Endothelial cell of umbilical vein (primary cell): Measurements from ENCODE around the gene MAML1. TPM values are rescaled to one million over a fixed set of nuclear protein-coding genes. Genes with fewer than 3 reads are reported as not detected.

Experiments used
- BruUV-seq: library from RNA; stranded (reverse); fragments of 400-500 nt; replicated peaks from 2 replicates; lab custom pipeline; 2021; lab: Mats Ljungman, UMichigan
- CTCF ChIA-PET: fragments of 300-600, 350-600 bp; sonication (Branson Sonifier 250); formaldehyde crosslinking; loops from one replicate; lab custom pipeline; 2021; ENCODE audit warnings: antibody characterized with exemption, inconsistent platforms; lab: Charles Lee
- POLR2A ChIA-PET: fragments of 300-600, 350-600 bp; sonication (Branson Sonifier 250); formaldehyde crosslinking; loops from one replicate; lab custom pipeline; 2021; ENCODE audit warnings: antibody characterized with exemption, inconsistent platforms; lab: Charles Lee
- DNase-seq: peaks from one replicate; pipeline ENCODE4 v3.0.0-alpha.2; 2011; ENCODE audit warnings: low read depth, low spot score
- FAIRE-seq: peaks from 2 replicates; lab custom pipeline; 2011; peaks lifted over from hg19 to GRCh38; lab: Jason Lieb, UNC
- H2AFZ ChIP-seq: 2 replicates; pipeline ENCODE4 v1.6.0; 2012; ENCODE audit warnings: low read depth, low read length, control low read depth, inconsistent platforms
- H3K27ac ChIP-seq: 2 replicates; pipeline ENCODE4 v1.5.1; 2011; ENCODE audit warnings: low read depth, mild to moderate bottlenecking, control low read depth, low read length, moderate library complexity; ENCODE audit not compliant: insufficient read depth
- H3K27me3 ChIP-seq, 2 experiments: 2 replicates each; pipeline versions ENCODE4 v1.6.0 to v1.6.1; 2011; ENCODE audit warnings: low read length in 2 of 2, mixed read lengths in 1 of 2; ENCODE audit not compliant: control insufficient read depth in 2 of 2, insufficient read depth in 2 of 2
- H3K36me3 ChIP-seq, 2 experiments: 2 replicates in 1 of 2; 3 replicates in 1 of 2; pipeline ENCODE4 v1.5.1; 2011; ENCODE audit warnings: low read length in 2 of 2, mild to moderate bottlenecking in 1 of 2, moderate library complexity in 1 of 2; ENCODE audit not compliant: control insufficient read depth in 2 of 2, insufficient read depth in 2 of 2; ENCODE audit errors: extremely low read depth in 1 of 2
- H3K4me1 ChIP-seq: 3 replicates; pipeline ENCODE4 v1.5.1; 2011; ENCODE audit warnings: mild to moderate bottlenecking, low read length; ENCODE audit not compliant: control insufficient read depth, insufficient read depth; ENCODE audit errors: extremely low read depth
- H3K4me2 ChIP-seq: 2 replicates; pipeline ENCODE4 v1.6.1; 2011; ENCODE audit warnings: low read length, control low read depth, mixed read lengths; ENCODE audit not compliant: insufficient read depth
- H3K4me3 ChIP-seq, 3 experiments: fragments of 200-600 bp in 1 of 3; sonication (generic), shearing (Covaris generic) in 1 of 3; replicated peaks in 1 of 3; 2 replicates each; pipeline ENCODE4 v1.5.1; 2011 to 2016; ENCODE audit warnings: control low read depth in 3 of 3, low read length in 3 of 3, mild to moderate bottlenecking in 2 of 3, inconsistent platforms in 1 of 3, low read depth in 1 of 3, moderate library complexity in 1 of 3; ENCODE audit not compliant: insufficient read depth in 1 of 3
- H3K79me2 ChIP-seq: 2 replicates; pipeline ENCODE4 v1.6.0; 2012; ENCODE audit warnings: low read length, inconsistent platforms; ENCODE audit not compliant: control insufficient read depth, insufficient read depth
- H3K9ac ChIP-seq: replicated peaks from 2 replicates; pipeline ENCODE3; 2011; ENCODE audit warnings: low read length, control low read depth; ENCODE audit not compliant: insufficient read depth; ENCODE audit errors: extremely low read depth
- H3K9me1 ChIP-seq: replicated peaks from 3 replicates; pipeline ENCODE4 v1.6.0; 2011; ENCODE audit warnings: mild to moderate bottlenecking, low read length; ENCODE audit not compliant: control insufficient read depth, insufficient read depth; ENCODE audit errors: extremely low read depth
- H3K9me3 ChIP-seq: replicated peaks from 2 replicates; pipeline ENCODE4 v1.5.1; 2012; ENCODE audit warnings: low read length, inconsistent platforms; ENCODE audit not compliant: control insufficient read depth, insufficient read depth
- H4K20me1 ChIP-seq: replicated peaks from 2 replicates; pipeline ENCODE3; 2011; ENCODE audit warnings: mild to moderate bottlenecking, low read length; ENCODE audit not compliant: control insufficient read depth, insufficient read depth; ENCODE audit errors: extremely low read depth
- CTCF ChIP-seq, 2 donors: IDR thresholded peaks; 1 replicate in 1 of 2; 2 replicates in 1 of 2; pipeline ENCODE4 v1.5.1; 2011; ENCODE audit warnings: low read length in 2 of 2, mild to moderate bottlenecking in 2 of 2, moderate library complexity in 2 of 2, control low read depth in 1 of 2, inconsistent platforms in 1 of 2, low read depth in 1 of 2; ENCODE audit not compliant: insufficient read depth in 1 of 2; ENCODE audit errors: extremely low read depth in 1 of 2
- EZH2 ChIP-seq: IDR thresholded peaks from 2 replicates; pipeline ENCODE4 v1.6.1; 2012; ENCODE audit warnings: borderline replicate concordance, low read depth, mild to moderate bottlenecking, moderate library complexity, low read length, inconsistent platforms; ENCODE audit not compliant: severe bottlenecking
- FOS ChIP-seq: IDR thresholded peaks from 2 replicates; pipeline ENCODE4 v1.6.1; 2011; ENCODE audit warnings: mild to moderate bottlenecking, low read length, moderate library complexity, borderline replicate concordance; ENCODE audit not compliant: insufficient read depth
- GATA2 ChIP-seq: IDR thresholded peaks from 2 replicates; pipeline ENCODE4 v1.7.0; 2011; ENCODE audit warnings: low read depth, mild to moderate bottlenecking, moderate library complexity, mixed read lengths, low read length; ENCODE audit not compliant: insufficient read length, insufficient read depth
- JUN ChIP-seq: IDR thresholded peaks from 2 replicates; pipeline ENCODE4 v1.6.1; 2011; ENCODE audit warnings: borderline replicate concordance, low read depth; ENCODE audit not compliant: insufficient read length, insufficient read depth
- MAX ChIP-seq: IDR thresholded peaks from 2 replicates; pipeline ENCODE4 v1.6.1; 2011; ENCODE audit not compliant: insufficient read depth, insufficient read length
- MYC ChIP-seq: IDR thresholded peaks from one replicate; pipeline ENCODE4 v1.6.1; 2011; ENCODE audit warnings: mild to moderate bottlenecking, low read depth, low read length
- POLR2A ChIP-seq: IDR thresholded peaks from 2 replicates; pipeline ENCODE4 v1.6.1; 2012; ENCODE audit warnings: low read depth, mild to moderate bottlenecking, control low read depth, low read length
- POLR2AphosphoS5 ChIP-seq: IDR thresholded peaks from 2 replicates; pipeline ENCODE4 v1.6.1; 2012; ENCODE audit warnings: low read depth, mild to moderate bottlenecking, control low read depth, low read length, moderate library complexity; ENCODE audit not compliant: insufficient read depth
- dilution Hi-C: fragments of 300-500 bp; cut with MboI; formaldehyde crosslinking; loops from one replicate; pipeline ENCODE4 v1.15.0; 2019; ENCODE audit warnings: low sequenced_read_pairs; ENCODE audit not compliant: extremely low pct_ligation_motif_present
- intact Hi-C: fragments of 100-400 bp; cut with micrococcal nuclease; formaldehyde crosslinking; loops from one replicate; pipeline ENCODE4 v1.10.0; 2022
- polyA plus RNA-seq, 4 experiments: library from polyadenylated mRNA; depleted of rRNA in 3 of 4; stranded (reverse) in 3 of 4; unstranded in 1 of 4; fragments of >200 nt; gene quantifications; 2 replicates each; pipeline versions ENCODE4 v1.2.1 to v1.2.3, GENCODE V29; 2011 to 2012; ENCODE audit warnings: missing spikeins in 1 of 4
- total RNA-seq: library from RNA; stranded (reverse); gene quantifications from 2 replicates; pipeline ENCODE4 v1.2.3, GENCODE V29; 2021

MAML1 gene
- total and polyA plus RNA-seq, 2 donors (not counting 3 experiments of a cell fraction or from before 2014, with no cell fraction given), result 12.4 to 29.0 TPM

GRCh38 chr5:179802207-179802883 lies 69.7 kb downstream of the MAML1 start:
- Histone ChIP-seq H3K4me1 (peaks cover 19% of the 10 kb centered on the region), H3K36me3 (peaks cover 10 to 39% of the 10 kb centered on the region in 2 experiments), H3K9me3 (no peaks in the 10 kb centered on the region), H3K4me3 (no peak overlapping the region), H3K27ac (no peak overlapping the region), H3K4me2 (no peak overlapping the region), H2AFZ (no peak overlapping the region), H3K27me3 (no peaks in the 10 kb centered on the region), H3K79me2 (peaks cover 33% of the 10 kb centered on the region), H3K9me1 (no peaks in the 10 kb centered on the region), H3K9ac (no peak overlapping the region), H4K20me1 (no peaks in the 10 kb centered on the region)
- no peak for DNase-seq
- POLR2A ChIA-PET, result interaction anchor here (0.6 to 2.5 kb wide), 3 partner anchors 18 to 1015 kb away, joined by 3 to 8 read pairs (median 4); partner anchors contain the start of gene SQSTM1
- intact Hi-C loops, result loop anchor here (1.0 to 5.0 kb wide), 4 partner anchors 104 to 288 kb away; partner anchors contain the start of genes RNF130 and TBC1D9B
- FAIRE-seq, result peak; percentile 63
- BruUV-seq, result no TSS peak
- CTCF ChIA-PET, result interaction anchor here (0.6 to 2.4 kb wide), 26 partner anchors 9 to 289 kb away, joined by 3 to 21 read pairs (median 4); partner anchors contain the start of genes MAML1 and SQSTM1
- dilution Hi-C loops, result no loop called here
- TF ChIP-seq FOS (no peak), MAX (no peak), EZH2 (no peak), CTCF (IDR thresholded peaks at IDR 0.05; ENCODE audit: extremely low read depth in 1 of 2, insufficient read depth in 1 of 2, low read depth in 1 of 2, low read length in 2 of 2) (no peak), JUN (no peak), MYC (no peak), POLR2A (no peak), GATA2 (no peak), POLR2AphosphoS5 (no peak)
